ENCODE results near the gene RESF1.

The RESF1 gene

DNA sequence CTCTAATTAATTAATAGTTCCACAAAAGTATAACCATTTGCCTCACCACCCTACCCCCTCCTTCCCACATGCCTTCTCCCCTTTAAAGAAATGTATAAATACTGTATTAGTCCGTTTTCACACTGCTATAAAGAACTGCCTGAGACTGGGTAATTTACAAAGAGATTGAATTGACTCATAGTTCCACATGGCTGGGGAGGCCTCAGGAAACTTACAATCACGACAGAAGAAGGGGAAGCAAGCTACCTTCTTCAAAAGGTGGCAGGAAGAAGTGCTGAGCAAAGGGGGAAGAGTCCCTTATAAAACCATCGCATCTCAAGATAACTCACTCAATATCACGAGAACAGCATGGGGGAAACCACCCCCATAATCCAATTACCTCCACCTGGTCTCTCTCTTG lies 8.2 kb upstream of the RESF1 start:
- Histone ChIP-seq H3K79me2 (ENCODE audit: insufficient read depth, low read length) (no peaks in the 10 kb centered on the region), H3K4me1 (ENCODE audit: insufficient read depth, low read length, severe bottlenecking) (peaks cover 27% of the 10 kb centered on the region), H3K4me3 (ENCODE audit: low read depth, low read length, poor library complexity, severe bottlenecking) (no peak overlapping the region), H3K27ac (ENCODE audit: low read depth, low read length, poor library complexity, severe bottlenecking) (no peak overlapping the region), H3K4me2 (ENCODE audit: low read length) (no peak overlapping the region), H4K20me1 (ENCODE audit: insufficient read depth, low read length) (no peaks in the 10 kb centered on the region), H2AFZ (ENCODE audit: low read length) (no peak overlapping the region), H3K9me3 (ENCODE audit: low read length) (peaks cover 5% of the 10 kb centered on the region), H3K9ac (ENCODE audit: low read length) (no peak overlapping the region), H3F3A (ENCODE audit: insufficient read depth, low read length) (no peaks in the 10 kb centered on the region), H3K36me3 (ENCODE audit: insufficient read depth, low read length) (no peaks in the 10 kb centered on the region), H3K27me3 (ENCODE audit: insufficient read depth, low read length) (no peaks in the 10 kb centered on the region), H3K9me2 (ENCODE audit: low read depth, low read length) (no peaks in the 10 kb centered on the region)
- no peak for TF ChIP-seq EZH2 (IDR thresholded peaks at IDR 0.05; ENCODE audit: borderline replicate concordance, low read length)
- TF ChIP-seq CTCF (IDR thresholded peaks at IDR 0.05; ENCODE audit: low read length): no peak

GRCh38 chr12:31951939-31952338 lies 7.3 kb upstream of the RESF1 start:
- Histone ChIP-seq H3K4me1 (ENCODE audit: insufficient read depth, low read length, severe bottlenecking) (peaks cover 27% of the 10 kb centered on the region), H3K27me3 (ENCODE audit: insufficient read depth, low read length) (no peaks in the 10 kb centered on the region), H3K9me3 (ENCODE audit: low read length) (peaks cover 5% of the 10 kb centered on the region), H3K9me2 (ENCODE audit: low read depth, low read length) (no peaks in the 10 kb centered on the region), H3K36me3 (ENCODE audit: insufficient read depth, low read length) (no peaks in the 10 kb centered on the region), H4K20me1 (ENCODE audit: insufficient read depth, low read length) (no peaks in the 10 kb centered on the region), H2AFZ (ENCODE audit: low read length) (no peak overlapping the region), H3K4me2 (ENCODE audit: low read length) (no peak overlapping the region), H3K9ac (ENCODE audit: low read length) (no peak overlapping the region), H3F3A (ENCODE audit: insufficient read depth, low read length) (no peaks in the 10 kb centered on the region), H3K79me2 (ENCODE audit: insufficient read depth, low read length) (no peaks in the 10 kb centered on the region), H3K27ac (ENCODE audit: low read depth, low read length, poor library complexity, severe bottlenecking) (no peak overlapping the region), H3K4me3 (ENCODE audit: low read depth, low read length, poor library complexity, severe bottlenecking) (no peak overlapping the region)
- TF ChIP-seq CTCF (IDR thresholded peaks at IDR 0.05; ENCODE audit: low read length): no peak
- no peak for TF ChIP-seq EZH2 (IDR thresholded peaks at IDR 0.05; ENCODE audit: borderline replicate concordance, low read length)

DNA sequence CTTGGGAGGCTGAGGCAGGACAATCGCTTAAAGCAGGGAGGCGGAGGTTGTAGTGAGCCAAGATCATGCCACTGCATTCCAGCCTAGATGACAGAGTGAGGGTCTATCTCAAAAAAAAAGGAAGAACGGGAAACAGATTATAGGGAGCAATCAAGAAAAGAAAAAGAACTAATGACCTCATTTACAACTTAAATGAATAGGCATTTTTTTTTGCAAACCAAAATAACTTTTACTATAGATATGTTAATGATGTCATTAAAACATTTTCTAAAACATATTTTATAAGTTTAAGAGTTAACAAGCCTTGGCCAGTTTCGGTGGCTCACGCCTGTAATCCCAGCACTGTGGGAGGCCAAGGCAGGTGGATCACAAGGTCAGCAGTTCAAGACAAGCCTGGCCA lies 6.8 kb upstream of the RESF1 start:
- Histone ChIP-seq H3K9ac (ENCODE audit: low read length) (no peak overlapping the region), H4K20me1 (ENCODE audit: insufficient read depth, low read length) (no peaks in the 10 kb centered on the region), H3K4me2 (ENCODE audit: low read length) (no peak overlapping the region), H3K9me2 (ENCODE audit: low read depth, low read length) (no peaks in the 10 kb centered on the region), H3K4me3 (ENCODE audit: low read depth, low read length, poor library complexity, severe bottlenecking) (no peak overlapping the region), H3K27me3 (ENCODE audit: insufficient read depth, low read length) (no peaks in the 10 kb centered on the region), H3K4me1 (ENCODE audit: insufficient read depth, low read length, severe bottlenecking) (peaks cover 27% of the 10 kb centered on the region), H3K36me3 (ENCODE audit: insufficient read depth, low read length) (no peaks in the 10 kb centered on the region), H2AFZ (ENCODE audit: low read length) (no peak overlapping the region), H3K9me3 (ENCODE audit: low read length) (peaks cover 5% of the 10 kb centered on the region), H3K27ac (ENCODE audit: low read depth, low read length, poor library complexity, severe bottlenecking) (no peak overlapping the region), H3K79me2 (ENCODE audit: insufficient read depth, low read length) (no peaks in the 10 kb centered on the region), H3F3A (ENCODE audit: insufficient read depth, low read length) (no peaks in the 10 kb centered on the region)
- TF ChIP-seq CTCF (IDR thresholded peaks at IDR 0.05; ENCODE audit: low read length) (no peak), EZH2 (IDR thresholded peaks at IDR 0.05; ENCODE audit: borderline replicate concordance, low read length) (no peak)
